HepG2 (cell line): Measurements from ENCODE around the gene BAIAP2L1. TPM values are rescaled to one million over a fixed set of nuclear protein-coding genes. Genes with fewer than 3 reads are reported as not detected.

Source experiments
- CHD2 ChIP-seq: IDR thresholded peaks from 2 replicates; pipeline ENCODE4 v1.6.1; 2011; ENCODE audit warnings: low read depth, low read length, improper control_type of control experiment
- FOXA1 ChIP-seq, 2 experiments: fragments of 450-650 bp in 1 of 2; sonication (generic) in 1 of 2; formaldehyde crosslinking in 1 of 2; IDR thresholded peaks; 2 replicates each; pipeline versions ENCODE4 v1.4.0 to v1.6.1; 2016 to 2020; ENCODE audit warnings: missing genetic modification reagents in 1 of 2
- KDM3A ChIP-seq: IDR thresholded peaks from 2 replicates; pipeline ENCODE4 v1.6.1; 2018; ENCODE audit warnings: low read depth, missing compliant biosample characterization
- MAF1 ChIP-seq: sonication (generic); formaldehyde crosslinking; IDR thresholded peaks from 2 replicates; pipeline ENCODE4 v1.5.0; 2020; ENCODE audit warnings: missing genetic modification reagents, borderline replicate concordance
- MYNN ChIP-seq: sonication (generic); formaldehyde crosslinking; IDR thresholded peaks from 2 replicates; pipeline ENCODE4 v1.4.0; 2020; ENCODE audit warnings: mild to moderate bottlenecking, low read depth, missing genetic modification reagents
- NCOR1 ChIP-seq: fragments of 200-600 bp; sonication (generic); IDR thresholded peaks from 2 replicates; pipeline ENCODE4 v1.7.0; 2017; ENCODE audit warnings: antibody characterized with exemption, low read length, borderline replicate concordance
- POLR2AphosphoS5 ChIP-seq: IDR thresholded peaks from 2 replicates; pipeline ENCODE4 v1.6.1; 2012; ENCODE audit warnings: low read depth, low read length
- SCMH1 ChIP-seq: sonication (generic); formaldehyde crosslinking; IDR thresholded peaks from 2 replicates; pipeline ENCODE4 v1.9.0; 2021; ENCODE audit warnings: missing genetic modification reagents, mild to moderate bottlenecking, borderline replicate concordance
- SPEN ChIP-seq: sonication (generic); formaldehyde crosslinking; IDR thresholded peaks from 2 replicates; pipeline ENCODE4 v1.5.1; 2020; ENCODE audit warnings: low read depth, mild to moderate bottlenecking, missing genetic modification reagents
- TP53 ChIP-seq: sonication (generic); formaldehyde crosslinking; conservative IDR thresholded peaks from 2 replicates; pipeline ENCODE4 v1.4.0; 2020; ENCODE audit warnings: missing genetic modification reagents
- ZNF142 ChIP-seq: sonication (generic); formaldehyde crosslinking; IDR thresholded peaks from 2 replicates; pipeline ENCODE4 v1.4.0; 2020; ENCODE audit warnings: missing genetic modification reagents
- ZNF234 ChIP-seq: sonication (generic); formaldehyde crosslinking; conservative IDR thresholded peaks from 2 replicates; pipeline ENCODE4 v1.5.1; 2020; ENCODE audit warnings: mild to moderate bottlenecking, missing genetic modification reagents
- ZNF30 ChIP-seq: sonication (generic); formaldehyde crosslinking; IDR thresholded peaks from 2 replicates; pipeline ENCODE4 v1.5.0; 2020; ENCODE audit warnings: mild to moderate bottlenecking, missing genetic modification reagents
- ZNF337 ChIP-seq: sonication (generic); formaldehyde crosslinking; IDR thresholded peaks from 2 replicates; pipeline ENCODE4 v1.5.1; 2020; ENCODE audit warnings: missing genetic modification reagents, low read depth, mild to moderate bottlenecking, borderline replicate concordance
- ZNF33A ChIP-seq: sonication (generic); formaldehyde crosslinking; IDR thresholded peaks from 2 replicates; pipeline ENCODE4 v1.5.1; 2020; ENCODE audit warnings: missing genetic modification reagents, mild to moderate bottlenecking, moderate library complexity, borderline replicate concordance
- ZNF646 ChIP-seq: sonication (generic); formaldehyde crosslinking; IDR thresholded peaks from 2 replicates; pipeline ENCODE4 v1.9.0; 2021; ENCODE audit warnings: mild to moderate bottlenecking, missing genetic modification reagents
- ZNF724P ChIP-seq: sonication (generic); formaldehyde crosslinking; IDR thresholded peaks from 2 replicates; pipeline ENCODE4 v1.8.0; 2022; ENCODE audit warnings: missing genetic modification reagents, borderline replicate concordance
- ZNF737 ChIP-seq: sonication (generic); formaldehyde crosslinking; IDR thresholded peaks from 2 replicates; pipeline ENCODE4 v1.5.0; 2020; ENCODE audit warnings: missing genetic modification reagents, mild to moderate bottlenecking, borderline replicate concordance
- polyA plus RNA-seq, 8 experiments: library from polyadenylated mRNA; depleted of rRNA in 3 of 8; stranded (reverse) in 7 of 8; unstranded in 1 of 8; fragments of >200 nt; fragmentation: Illumina TruSeq in 4 of 8; extraction: Trizol in 4 of 8; gene quantifications; 2 replicates each; pipeline versions ENCODE4 v1.2.1 to v1.2.3, GENCODE V29; 2011 to 2016; ENCODE audit warnings: low read depth in 4 of 8, missing spikeins in 1 of 8, mixed read lengths in 1 of 8; ENCODE audit not compliant: insufficient read depth in 1 of 8
- total RNA-seq, 5 experiments: library from RNA; depleted of rRNA; stranded (reverse); fragments of >200 nt; fragmentation: Illumina TruSeq; extraction: Trizol; gene quantifications; 2 replicates each; pipeline ENCODE4 v1.2.3, GENCODE V29; 2016; ENCODE audit warnings: low read depth in 1 of 5

BAIAP2L1 gene
- total and polyA plus RNA-seq, 2 of the 13 experiments (the other 11 are each of a cell fraction or from before 2014, with no cell fraction given): 13.0 to 21.5 TPM

- TF ChIP-seq ZNF724P (CRISPR knock-in tag) (peak; percentile 50; the same call in 1 of the 2 replicates), FOXA1 (IDR thresholded peaks at IDR 0.05) (no peak), FOXA1 (CRISPR knock-in tag; IDR thresholded peaks at IDR 0.05) (peak; percentile 92), SCMH1 (CRISPR knock-in tag) (no peak), ZNF234 (no peak), ZNF33A (CRISPR knock-in tag) (no peak), MYNN (CRISPR knock-in tag) (no peak), TP53 (CRISPR knock-in tag) (no peak), ZNF646 (CRISPR knock-in tag) (no peak), POLR2AphosphoS5 (no peak), SPEN (CRISPR knock-in tag) (no peak), ZNF30 (CRISPR knock-in tag) (no peak), ZNF142 (CRISPR knock-in tag) (no peak), CHD2 (no peak), KDM3A (CRISPR knock-in tag) (peak; percentile 42; the same call in 1 of the 2 replicates), ZNF337 (CRISPR knock-in tag) (no peak), MAF1 (no peak), ZNF737 (no peak), NCOR1 (no peak)
Measured at GRCh38 chr7:98300595-98301372, 100.1 kb downstream of the BAIAP2L1 start (continued).
